ENCODE data around the gene PTPN20.

PTPN20 gene

GRCh38 chr10:47041396-47042198, 130.4 kb downstream of the PTPN20 start:
- H3K27ac ChIP-seq, result no peak overlapping the region
- TF ChIP-seq CTCF (conservative IDR thresholded peaks at IDR 0.05), result no peak
- TF ChIP-seq ZFX (IDR thresholded peaks at IDR 0.05), result no peak

GRCh38 chr10:47042199-47042473, 130.9 kb downstream of the PTPN20 start:
- H3K27ac ChIP-seq, result no peak overlapping the region
- TF ChIP-seq CTCF (conservative IDR thresholded peaks at IDR 0.05), result no peak
- no peak for TF ChIP-seq ZFX (IDR thresholded peaks at IDR 0.05)

- TF ChIP-seq CTCF (conservative IDR thresholded peaks at IDR 0.05) (no peak), ZFX (IDR thresholded peaks at IDR 0.05) (no peak)
- no peak overlapping the region for H3K27ac ChIP-seq
Measured at GRCh38 chr10:47042780-47043750, 131.8 kb downstream of the PTPN20 start.

GRCh38 chr10:47043928-47044538, 132.8 kb downstream of the PTPN20 start:
- TF ChIP-seq ZFX (IDR thresholded peaks at IDR 0.05) (no peak), CTCF (conservative IDR thresholded peaks at IDR 0.05) (no peak)
- no peak overlapping the region for H3K27ac ChIP-seq

GRCh38 chr10:47044741-47045140, 133.5 kb downstream of the PTPN20 start:
- H3K27ac ChIP-seq, result no peak overlapping the region
- TF ChIP-seq ZFX (IDR thresholded peaks at IDR 0.05) (no peak), CTCF (conservative IDR thresholded peaks at IDR 0.05) (no peak)

GRCh38 chr10:47045331-47045861, 134.2 kb downstream of the PTPN20 start:
- TF ChIP-seq CTCF (conservative IDR thresholded peaks at IDR 0.05) (no peak), ZFX (IDR thresholded peaks at IDR 0.05) (no peak)
- no peak overlapping the region for H3K27ac ChIP-seq

Measured in C4-2B (cell line).